GM12875 (cell line): Measurements from ENCODE around the gene EMP1.

ENCODE experiments used
- H3K4me3 ChIP-seq: one replicate; pipeline ENCODE4 v1.5.1; 2011; ENCODE audit warnings: low read depth, low read length, control low read depth
- TF ChIP-seq, protein P1 (sequence below): IDR thresholded peaks from 2 replicates; pipeline ENCODE4 v1.5.1; 2011; ENCODE audit warnings: low read depth, mild to moderate bottlenecking, control low read depth, inconsistent platforms, low read length, moderate library complexity, borderline replicate concordance; ENCODE audit not compliant: insufficient read depth

EMP1 gene

DNA sequence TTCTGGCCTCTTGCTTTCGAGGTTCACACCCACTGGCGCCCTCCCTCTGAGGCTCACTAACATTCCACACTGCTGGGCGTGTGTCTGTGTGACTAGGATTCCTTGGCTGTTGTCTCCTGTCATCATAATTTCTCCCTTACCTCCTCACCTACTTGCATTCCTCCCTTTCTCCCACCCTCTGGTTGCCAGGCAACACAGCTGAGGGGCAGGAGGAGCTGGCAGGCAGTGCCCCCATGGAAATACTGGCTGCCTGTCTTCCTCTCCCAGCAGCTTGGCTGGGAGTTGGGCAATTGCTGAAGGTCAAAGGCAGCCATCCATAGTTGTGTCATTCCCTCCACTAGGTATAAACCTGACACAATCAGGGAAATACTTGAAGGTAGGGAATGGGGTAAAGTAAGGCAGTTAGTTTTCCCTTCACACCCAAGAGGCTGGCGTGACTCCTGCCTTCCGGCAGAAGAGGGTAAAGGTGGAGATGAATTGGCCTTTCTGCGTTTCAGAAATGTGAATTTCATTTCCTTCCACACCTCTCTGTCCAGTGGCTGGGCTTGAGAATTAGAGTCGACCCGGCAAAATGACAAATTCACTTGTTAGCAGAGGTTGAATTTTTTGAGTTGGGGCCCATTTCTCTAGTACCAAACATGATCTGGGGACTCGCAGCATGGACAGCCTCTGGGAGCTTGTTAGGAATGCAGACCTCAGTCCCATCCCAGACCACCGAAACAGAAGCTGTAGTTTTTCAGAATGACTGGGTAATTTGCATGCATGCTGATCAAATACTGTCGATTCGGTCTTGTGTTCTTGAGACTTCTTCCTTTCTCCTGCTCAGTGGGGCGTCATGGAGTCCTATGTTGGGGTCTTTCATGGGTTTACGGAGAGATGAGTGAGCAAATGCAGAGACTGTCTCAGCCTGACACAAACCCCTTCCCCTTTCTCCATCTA, 24.3 kb upstream of the EMP1 start:
- TF ChIP-seq, protein P1, sequence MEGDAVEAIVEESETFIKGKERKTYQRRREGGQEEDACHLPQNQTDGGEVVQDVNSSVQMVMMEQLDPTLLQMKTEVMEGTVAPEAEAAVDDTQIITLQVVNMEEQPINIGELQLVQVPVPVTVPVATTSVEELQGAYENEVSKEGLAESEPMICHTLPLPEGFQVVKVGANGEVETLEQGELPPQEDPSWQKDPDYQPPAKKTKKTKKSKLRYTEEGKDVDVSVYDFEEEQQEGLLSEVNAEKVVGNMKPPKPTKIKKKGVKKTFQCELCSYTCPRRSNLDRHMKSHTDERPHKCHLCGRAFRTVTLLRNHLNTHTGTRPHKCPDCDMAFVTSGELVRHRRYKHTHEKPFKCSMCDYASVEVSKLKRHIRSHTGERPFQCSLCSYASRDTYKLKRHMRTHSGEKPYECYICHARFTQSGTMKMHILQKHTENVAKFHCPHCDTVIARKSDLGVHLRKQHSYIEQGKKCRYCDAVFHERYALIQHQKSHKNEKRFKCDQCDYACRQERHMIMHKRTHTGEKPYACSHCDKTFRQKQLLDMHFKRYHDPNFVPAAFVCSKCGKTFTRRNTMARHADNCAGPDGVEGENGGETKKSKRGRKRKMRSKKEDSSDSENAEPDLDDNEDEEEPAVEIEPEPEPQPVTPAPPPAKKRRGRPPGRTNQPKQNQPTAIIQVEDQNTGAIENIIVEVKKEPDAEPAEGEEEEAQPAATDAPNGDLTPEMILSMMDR, result no peak
- no peak overlapping the region for H3K4me3 ChIP-seq

- H3K4me3 ChIP-seq, result peak overlapping the region; percentile 6
- TF ChIP-seq, protein P1, result no peak
These were observed 23.3 kb upstream of the EMP1 start for GRCh38 chr12:13173012-13173932.

GRCh38 chr12:13175499-13175898, 21.0 kb upstream of the EMP1 start:
- TF ChIP-seq, protein P1, result no peak
- no peak overlapping the region for H3K4me3 ChIP-seq

GRCh38 chr12:13176256-13176655, 20.3 kb upstream of the EMP1 start:
- TF ChIP-seq, protein P1, result no peak
- H3K4me3 ChIP-seq, result no peak overlapping the region

DNA sequence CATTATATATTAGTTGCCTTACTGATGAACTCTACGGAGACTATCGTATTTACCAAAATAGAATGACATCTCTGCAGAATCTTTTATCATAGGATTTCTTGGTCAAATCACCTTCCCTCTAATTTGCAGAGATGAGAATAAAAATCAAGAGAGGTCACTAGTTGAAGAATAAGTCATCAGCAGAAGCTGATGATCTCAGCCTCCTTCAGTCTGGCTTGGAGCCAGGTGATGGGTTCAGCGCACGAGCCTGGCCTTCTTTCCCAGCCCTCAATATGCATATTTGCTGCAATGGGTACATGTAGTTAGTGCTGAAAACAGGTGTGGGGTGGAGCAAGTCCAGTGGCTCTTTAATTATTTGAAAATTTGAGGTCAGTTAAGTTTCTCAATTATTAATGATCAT, 19.2 kb upstream of the EMP1 start:
- TF ChIP-seq, protein P1, result no peak
- H3K4me3 ChIP-seq, result no peak overlapping the region

- TF ChIP-seq, protein P1, result no peak
- H3K4me3 ChIP-seq, result no peak overlapping the region
These were observed 18.6 kb upstream of the EMP1 start for GRCh38 chr12:13177906-13178305.
